HG03175 (cell line): ENCODE results near the gene RPRML.
"Not testable (repeated sequence)": the region's sequence is repeated elsewhere in the genome, so short reads cannot be mapped to it uniquely, and the experiment has no call there.

Source experiments
- ATAC-seq: cut with Tn5 transposase; IDR thresholded peaks from one replicate; pipeline ENCODE4 v1.9.1; 2021; ENCODE audit warnings: mild to moderate bottlenecking, moderate library complexity; ENCODE audit not compliant: unreplicated experiment

The RPRML gene

DNA sequence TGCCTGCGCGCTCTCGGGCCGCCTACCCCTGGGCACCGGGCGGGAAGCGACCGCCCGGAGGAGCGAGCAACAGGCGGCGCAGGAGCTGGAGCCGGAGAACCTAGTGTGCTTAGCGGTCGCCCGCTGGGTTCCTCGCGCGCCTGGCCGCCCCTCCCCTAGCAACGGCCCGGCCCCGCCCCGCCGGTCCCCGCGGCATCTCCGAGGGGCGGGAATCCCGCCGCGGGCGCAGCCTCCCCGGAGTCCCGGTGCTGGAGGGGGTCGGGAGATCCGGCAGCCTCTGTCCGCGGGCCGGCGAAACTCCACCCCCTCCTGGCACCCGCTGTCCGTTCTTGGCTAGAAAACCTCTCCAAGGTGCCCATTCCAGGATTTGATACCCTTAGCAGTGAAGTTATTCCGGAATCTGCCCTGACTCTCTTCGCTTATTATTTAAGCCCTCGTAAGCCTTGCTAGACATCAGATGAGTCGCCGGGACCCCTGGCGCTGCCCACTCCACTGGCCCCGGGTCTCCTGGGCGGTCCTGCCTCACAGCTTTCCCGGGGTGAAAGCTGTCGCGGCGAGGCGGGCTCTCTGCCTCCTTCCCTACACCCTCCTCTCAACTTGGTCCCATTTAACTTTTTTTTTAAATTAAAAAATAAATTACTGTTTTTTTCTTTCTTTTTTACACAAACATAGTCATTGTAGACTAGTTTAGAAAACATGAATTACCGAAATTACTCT is at the start of gene RPRML:
Gene RPRML, minus strand, starts transcription at position 107 of the 717 bp plus-strand sequence. CDS start 246 bp downstream, outside the sequence.
- ATAC-seq: no peak

DNA sequence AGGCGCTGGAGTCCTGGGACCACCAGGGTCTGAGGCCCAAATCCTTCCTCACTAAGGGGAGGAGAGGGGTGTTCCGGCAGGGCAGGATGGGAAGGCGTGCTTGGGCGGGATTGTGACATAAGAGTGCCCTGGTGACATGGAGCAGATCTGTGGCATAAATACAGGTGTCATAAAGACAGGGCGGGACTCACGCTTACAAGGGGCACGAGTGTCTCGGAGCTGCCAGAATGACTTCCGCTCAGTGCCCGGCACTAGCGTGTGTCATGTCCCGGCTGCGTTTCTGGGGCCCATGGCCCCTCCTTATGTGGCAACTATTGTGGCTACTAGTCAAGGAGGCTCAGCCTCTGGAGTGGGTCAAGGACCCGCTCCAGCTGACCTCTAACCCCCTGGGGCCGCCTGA is 37.9 kb upstream of the RPRML start:
- ATAC-seq: not testable (repeated sequence)

DNA sequence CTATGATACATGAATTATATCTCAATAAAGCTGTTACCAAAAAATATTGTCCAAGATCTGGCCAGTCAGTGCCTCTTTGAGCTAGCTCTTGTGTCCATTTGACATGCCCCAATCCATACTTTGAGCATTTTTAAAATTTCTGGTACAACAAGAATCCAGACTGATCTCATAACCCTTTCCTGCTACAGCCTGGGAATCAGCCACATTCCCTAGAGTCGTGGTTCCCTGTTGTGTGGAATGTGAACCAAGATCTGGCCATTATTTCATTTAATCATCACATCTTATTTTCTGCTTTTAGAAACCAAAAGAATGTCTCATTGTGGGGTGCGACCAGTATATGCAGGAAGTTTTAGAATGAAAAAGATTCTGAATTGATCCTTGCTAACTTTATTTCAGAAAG is 34.3 kb upstream of the RPRML start:
- no peak for ATAC-seq

DNA sequence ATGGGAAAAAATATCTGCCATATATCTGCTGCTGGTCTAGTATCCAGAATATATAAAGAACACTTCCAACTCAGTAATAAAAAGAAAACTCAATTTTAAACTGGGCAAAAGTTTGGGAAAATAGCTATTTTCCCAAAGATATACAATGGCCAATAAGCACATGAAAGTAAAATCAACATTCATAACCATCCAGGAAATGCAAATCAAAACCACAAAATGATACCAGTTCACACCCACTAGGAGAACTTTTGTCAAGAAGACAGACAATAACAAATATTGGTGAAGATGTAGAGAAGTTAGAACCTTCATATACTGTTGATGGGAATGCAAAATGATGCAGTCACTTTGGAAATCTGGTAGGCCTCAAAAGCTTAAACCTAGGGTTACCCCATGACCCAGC is 33.4 kb upstream of the RPRML start:
- no peak for ATAC-seq

DNA sequence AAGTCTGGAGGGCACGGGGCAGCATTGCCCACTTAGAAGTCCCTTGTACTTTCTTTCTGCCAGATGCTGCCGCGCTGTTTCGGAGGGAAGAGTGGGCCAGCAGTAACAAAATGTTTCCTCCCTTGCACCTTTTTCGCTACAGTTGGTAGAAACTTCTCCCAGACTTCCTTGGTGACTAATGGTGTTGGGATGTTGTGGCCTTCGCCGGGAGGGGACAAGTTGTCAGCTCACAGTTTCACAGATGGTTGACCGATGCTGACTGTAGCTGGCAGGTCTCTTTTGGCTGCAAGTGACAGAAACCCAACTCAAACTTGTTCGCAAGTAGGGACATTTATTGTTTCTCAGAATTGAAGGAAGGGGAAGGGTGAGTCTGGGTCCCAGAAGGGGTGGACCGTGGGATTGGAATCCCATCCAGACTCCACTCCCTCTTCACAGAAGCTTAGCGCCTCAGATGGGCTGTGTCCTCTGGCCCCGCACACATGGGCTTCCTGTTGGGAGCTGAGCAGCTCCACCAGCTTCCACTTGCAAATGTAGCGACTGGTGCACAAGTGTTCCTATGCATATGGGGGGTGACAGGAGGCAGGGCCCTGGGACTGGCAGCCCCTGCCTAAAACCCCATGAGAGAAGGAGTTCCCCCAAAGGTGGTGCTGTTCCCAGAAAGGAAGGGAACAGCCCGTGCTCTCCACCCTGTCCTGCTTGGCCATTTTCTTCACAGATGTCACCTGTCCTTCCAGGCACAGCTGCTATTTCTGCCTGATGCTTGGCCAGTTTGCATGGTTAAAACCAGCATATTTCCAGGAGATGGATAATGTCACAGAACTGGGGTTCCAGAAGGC is 30.9 kb upstream of the RPRML start:
- no peak for ATAC-seq

DNA sequence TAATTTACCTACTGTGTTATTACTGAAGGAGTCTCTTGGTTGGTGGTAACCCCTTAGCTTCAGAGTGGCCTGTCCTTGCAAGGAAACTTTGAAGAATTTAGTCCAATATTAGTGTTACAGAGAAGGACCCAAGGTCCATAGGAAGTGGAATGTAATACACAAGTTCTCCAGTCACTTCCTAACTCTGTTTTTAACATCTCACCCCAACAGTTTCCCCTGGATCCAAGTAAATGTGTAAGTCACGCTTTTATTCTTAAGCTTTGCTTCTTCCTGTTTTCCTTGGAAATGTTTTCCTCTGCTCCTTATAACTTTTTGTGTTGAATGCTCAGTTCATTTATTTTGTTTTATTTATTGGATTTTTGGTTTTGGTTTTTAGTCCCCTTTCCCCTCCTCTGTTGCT is 25.9 kb upstream of the RPRML start:
- ATAC-seq: no peak

DNA sequence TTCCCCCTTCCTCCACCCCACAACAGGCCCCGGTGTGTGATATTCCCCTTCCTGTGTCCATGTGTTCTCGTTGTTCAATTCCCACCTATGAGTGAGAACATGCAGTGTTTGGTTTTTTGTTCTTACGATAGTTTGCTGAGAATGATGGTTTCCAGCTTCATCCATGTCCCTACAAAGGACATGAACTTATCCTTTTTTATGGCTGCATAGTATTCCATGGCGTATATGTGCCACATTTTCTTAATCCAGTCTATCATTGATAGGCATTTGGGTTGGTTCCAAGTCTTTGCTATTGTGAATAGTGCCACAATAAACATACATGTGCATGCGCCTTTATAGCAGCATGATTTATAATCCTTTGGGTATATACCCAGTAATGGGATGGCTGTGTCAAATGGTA is 24.8 kb upstream of the RPRML start:
- ATAC-seq: not testable (repeated sequence)

DNA sequence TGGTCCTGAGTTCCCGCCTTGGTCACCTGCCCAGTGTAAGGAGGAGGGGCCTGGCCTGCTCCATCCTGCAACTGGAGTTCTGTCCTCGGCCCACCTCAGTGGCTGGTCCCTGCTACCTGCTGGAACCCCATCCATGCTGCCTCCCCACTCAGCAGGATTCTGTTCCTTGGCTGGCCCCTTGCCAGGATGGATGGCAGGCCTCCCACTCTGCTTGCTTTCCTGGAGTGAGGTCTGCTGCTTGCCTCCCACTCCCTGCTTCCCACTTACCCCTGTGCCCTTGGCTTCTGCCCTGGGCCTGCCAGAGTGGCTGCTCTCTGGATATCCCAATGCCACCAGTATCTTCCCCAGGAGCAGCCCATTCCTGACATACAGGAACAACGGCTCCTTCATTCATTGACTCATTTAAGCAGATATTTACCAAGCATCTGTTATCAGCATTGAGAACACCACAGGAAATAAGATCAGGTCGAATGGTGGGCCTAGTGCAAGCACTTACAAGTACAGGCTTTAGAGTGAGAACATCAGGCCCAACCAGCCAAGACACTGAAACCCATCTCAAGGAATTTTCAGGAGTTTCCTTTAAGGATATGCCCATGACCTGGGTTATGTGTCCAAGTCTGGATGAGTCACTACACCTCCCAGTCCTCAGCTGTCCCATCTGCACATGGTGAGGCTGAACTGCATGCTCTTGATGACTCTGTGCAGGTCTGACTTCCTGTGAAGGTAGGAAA is 17.0 kb upstream of the RPRML start:
- no peak for ATAC-seq

DNA sequence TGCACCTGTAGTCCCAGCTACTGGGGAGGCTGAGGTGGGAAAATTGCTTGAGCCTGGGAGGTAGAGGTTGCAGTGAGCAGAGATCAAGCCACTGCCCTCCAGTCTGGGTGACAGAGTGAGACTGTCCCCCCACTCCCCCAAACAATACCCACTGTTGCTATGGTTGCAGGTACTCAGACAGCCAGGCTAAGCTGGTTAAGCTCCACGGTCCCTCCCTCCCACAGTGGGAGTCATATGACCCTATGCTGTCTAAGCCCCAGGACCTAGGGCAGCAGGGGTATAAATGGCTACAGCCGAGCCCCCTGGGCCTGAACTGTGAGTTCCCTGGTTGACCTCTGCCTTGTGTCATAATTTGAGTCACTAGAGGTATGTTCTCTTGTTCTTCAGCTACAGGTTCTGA is 15.9 kb upstream of the RPRML start:
- no peak for ATAC-seq

DNA sequence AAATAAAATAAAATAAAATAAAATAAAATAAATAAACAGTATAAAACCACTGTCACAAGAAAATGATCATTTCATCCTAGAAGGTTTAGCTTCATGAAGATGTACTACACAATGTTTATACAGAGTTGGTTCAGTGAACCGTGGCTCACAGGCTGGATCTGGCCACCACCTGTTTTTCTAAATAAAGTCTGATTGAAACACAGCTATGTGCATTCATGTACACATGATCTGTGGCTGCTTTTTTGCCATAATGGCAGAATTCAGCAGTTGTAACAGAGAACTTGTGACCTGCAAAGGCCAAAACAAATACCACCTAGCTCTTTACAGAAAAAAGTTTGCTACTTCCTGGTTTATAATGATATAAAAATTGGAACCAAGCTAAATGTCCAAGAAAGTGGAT is 12.6 kb upstream of the RPRML start:
- ATAC-seq: no peak

DNA sequence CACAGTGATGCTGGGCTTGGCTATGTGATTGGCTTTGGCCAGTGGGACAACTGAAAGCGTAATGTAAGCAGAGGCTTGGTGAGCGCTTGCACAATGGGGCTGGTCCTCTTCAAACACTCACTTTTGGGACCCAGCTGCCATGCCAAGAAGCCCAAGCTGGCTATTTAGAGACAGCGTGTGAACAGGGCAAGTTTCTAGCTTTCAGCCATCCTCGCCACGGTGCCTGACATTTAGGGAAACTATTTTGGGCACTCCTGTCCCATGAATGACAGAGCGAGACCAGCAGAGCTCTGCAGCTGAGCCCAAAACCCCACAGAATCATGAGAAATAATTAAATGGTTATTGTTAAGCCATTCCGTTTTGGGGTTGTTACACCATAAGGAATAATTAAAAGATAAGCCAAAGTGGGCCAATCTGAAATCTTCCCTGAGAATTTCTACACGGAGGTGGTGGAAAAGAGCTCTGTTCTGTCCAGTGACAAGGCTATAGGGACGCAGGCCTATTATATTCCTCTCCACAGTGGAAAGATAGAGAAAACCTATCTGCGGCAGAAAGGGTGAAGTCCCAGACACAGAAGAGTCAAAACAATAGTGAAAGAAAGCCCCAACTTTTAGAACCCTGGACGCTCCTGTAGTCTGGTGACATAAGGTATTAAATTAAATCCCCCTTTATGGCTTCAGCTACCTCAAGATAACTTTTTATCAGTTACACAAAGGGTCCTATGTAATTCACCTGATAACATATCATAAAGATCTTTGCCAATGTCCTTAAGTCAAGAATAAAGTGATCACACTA is 10.8 kb upstream of the RPRML start:
- ATAC-seq: no peak

DNA sequence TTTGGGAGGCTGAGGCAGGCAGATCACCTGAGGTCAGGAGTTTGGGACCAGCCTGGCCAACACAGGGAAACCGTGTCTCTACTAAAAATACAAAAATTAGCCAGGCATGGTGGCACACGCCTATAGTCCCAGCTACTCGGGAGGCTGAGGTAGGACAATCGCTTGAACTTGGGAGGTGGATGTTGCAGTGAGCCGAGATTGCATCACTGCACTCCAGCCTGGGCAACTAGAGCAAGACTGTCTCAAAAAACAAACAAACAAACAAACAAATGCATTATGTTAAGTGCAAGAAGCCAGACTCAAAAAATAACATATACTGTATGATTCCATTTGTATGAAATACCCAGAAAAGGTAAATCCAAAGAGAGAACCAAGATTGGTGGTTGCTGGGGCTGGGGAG is 8.9 kb upstream of the RPRML start:
- ATAC-seq: not testable (repeated sequence)

DNA sequence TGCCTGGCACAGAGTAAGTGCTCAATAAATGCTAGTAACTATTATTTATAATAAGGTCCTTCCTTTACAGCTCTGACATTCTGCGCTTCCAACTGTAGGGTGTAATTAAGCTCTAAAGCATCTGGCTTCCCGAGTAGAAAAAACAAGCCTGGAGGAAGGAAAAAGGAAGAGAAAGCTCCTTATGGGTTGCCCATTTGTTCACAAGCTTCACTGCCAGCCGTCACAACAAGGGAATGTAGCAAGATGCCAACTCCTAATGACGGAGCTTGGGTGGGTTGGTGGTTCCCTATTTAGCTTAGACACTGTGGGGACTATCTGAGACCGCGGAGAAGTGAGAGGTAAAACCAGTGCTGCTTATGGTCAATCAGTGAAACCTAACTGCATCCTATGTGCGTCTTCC is 7.3 kb upstream of the RPRML start:
- ATAC-seq: no peak

DNA sequence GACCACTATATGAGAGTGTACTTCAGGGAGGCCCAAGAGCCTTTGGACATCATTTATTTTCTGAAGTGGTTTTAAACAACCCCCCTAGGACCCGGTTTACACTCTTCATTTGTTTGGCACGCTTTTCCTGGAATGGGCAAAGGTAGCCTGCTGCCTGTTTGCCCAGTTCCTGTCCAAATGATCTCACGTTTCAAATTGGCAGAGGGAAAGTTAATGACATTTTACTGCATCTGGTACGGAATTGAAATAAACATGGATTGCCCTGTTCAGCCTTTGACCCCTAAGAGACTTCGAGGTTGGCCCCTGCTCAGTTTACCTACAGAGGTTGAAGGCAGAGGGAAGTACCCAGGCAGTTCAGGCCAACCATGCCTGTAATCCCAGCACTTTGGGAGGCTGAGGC is 5.8 kb upstream of the RPRML start:
- no peak for ATAC-seq

DNA sequence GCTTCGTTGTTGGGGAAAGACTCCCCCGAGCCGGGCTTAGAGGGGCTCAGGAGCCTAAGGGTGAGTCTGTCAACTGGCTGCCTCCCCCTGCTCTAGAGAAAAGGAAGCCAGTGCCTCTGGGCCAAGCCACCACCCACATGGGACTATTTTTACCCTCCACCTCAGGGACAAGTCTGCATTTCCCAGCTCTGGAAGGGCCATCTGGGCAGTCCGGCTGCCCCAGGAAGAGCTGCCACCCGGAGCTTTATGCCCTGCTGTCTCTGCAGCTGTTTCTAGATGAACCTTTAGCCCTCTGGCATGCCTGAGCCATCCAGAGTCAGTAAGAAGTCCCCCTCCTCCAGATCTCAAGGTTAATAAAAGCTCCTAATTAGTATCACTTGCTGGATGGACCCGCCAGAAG is 5.3 kb upstream of the RPRML start:
- no peak for ATAC-seq

DNA sequence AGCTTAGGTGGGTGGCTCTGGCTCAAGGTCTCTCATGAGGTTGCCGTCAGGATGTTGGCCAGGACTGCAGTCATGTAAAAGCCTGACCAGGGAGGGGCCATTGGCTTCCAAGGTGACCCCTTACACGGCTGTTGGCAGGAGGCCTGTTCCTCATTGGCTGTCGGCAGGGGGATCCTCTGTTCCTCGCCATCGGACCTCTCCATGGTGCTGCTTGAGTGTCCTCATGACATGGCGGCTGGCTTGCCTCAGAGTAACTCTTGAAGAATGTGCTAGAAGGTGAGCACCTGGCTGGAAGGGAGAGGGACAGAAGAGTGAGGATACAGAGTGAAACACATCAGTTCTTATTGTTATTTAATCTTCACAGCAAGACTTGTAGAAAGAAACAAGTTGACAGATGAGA is 4.7 kb upstream of the RPRML start:
- ATAC-seq: no peak

DNA sequence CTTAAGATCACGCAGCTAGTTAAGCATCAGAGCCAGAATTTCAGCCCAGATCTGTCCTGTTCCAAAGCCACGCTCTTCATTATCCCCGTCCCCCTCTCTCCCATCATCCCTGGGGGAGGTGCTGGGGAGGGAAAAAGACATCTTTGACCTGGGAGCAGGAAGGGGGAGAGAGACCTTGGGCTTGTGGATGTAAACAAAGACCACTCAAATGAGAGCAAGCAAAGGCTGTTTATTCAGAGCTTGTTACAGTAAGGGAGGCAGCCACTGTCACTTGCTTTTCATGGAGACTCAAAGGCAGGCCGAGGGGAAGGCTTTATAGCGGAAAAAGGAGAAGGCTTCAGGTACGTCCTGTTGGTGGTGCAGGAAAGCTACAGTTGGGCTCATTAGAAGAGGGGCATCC is 3.5 kb upstream of the RPRML start:
- ATAC-seq: no peak

DNA sequence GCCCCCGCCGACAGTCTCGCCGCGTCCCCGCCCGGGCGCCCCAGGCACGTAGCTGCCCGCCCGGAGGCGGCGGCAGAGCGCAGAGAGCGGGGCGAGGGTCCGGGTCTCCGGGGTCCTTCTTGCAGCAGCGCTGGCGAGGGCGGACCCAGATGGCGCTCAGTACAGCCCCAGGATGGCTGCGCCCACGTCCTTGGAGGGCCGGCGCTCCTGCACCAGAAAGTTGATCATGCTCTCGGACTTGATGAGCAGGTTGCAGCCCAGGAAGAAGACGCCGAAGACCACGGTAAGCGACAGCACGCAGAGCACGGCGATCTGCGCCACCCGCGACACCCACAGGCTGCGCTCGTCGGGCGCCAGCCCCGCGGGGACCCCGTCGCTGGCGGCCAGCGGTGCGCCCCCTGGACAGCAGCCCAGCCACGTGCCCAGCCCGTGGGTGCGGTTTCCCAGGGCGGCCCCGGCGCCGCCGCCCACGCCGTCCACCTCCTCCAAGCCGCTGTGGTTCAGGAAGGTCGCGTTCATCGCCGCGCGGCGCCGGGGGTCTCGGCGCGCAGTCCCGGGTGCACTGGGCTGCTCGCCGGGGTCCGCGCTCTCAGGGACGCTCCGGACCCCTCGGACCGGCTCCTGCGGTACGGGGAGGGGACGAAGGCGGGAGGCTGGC is 435 bp downstream of the RPRML start:
- no peak for ATAC-seq

DNA sequence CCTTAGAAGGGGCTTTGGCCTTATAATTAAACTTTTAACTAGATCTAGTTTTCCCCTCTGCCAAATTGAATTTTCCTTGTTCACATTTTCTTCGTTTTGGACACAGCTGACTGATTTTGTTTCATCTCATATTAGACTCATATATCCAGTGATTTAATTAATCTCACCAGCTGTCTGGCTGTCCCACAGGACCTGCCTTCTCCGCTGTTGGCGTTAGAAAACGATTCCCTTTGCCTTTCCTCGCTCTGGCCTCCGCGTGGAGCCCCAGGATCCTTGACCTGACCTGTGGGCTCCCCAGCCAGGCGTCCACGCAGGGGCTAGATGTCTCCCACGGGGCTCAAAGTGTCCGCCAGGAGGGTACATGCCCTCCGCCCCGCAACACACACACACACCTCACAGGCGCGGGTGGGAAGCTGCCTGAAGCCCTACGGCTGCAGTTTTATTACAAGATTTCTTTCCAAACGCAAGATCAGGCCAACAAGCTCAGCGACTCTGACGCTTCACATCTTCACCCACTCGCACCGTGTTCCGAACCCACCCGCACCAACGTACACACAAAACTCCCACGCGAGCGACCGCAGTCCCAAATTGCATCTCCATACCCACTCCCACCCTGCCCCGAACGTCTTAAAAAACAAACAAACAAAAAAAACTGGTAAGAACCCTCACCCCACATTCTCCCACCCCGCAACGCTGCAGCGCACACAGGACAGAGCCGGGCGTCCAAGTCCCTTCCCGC is 1.1 kb downstream of the RPRML start:
- ATAC-seq: no peak

DNA sequence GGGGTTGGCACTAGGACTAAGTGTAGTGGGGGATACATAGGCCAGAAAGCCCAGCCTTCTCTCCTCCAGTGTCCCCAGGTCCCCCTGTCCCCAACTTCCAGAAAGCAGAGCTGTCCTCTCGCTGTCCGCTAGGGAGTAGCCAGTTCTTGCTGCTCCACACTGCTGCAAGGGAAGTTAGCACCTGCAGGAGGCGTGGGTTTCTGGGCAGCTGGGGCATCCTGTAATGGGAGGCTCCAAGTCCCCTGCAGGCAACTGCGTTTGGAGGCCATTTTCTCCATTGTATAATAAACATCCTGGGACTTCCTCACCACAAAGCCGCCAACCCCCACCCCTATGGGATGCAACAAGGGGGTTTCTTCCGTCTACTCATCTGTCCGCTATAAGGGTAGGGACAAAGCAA is 1.7 kb downstream of the RPRML start:
- no peak for ATAC-seq
